Keratinocyte (primary cell): ENCODE measurements around the gene KCNN4.

Experiments used
- CTCF ChIP-seq, 3 experiments: IDR thresholded peaks in 1 of 3; conservative IDR thresholded peaks in 1 of 3; optimal IDR thresholded peaks in 1 of 3; 2 replicates in 2 of 3; 3 replicates in 1 of 3; pipeline versions ENCODE3 to v1.5.1; 2011; ENCODE audit warnings: low read length in 3 of 3, mild to moderate bottlenecking in 3 of 3, moderate library complexity in 2 of 3, control low read depth in 1 of 3, inconsistent platforms in 1 of 3; ENCODE audit not compliant: insufficient read depth in 2 of 3; ENCODE audit errors: extremely low read depth in 1 of 3
- EZH2 ChIP-seq: IDR thresholded peaks from one replicate; pipeline ENCODE4 v1.6.1; 2012; ENCODE audit warnings: inconsistent platforms, mild to moderate bottlenecking, low read length, moderate library complexity

DNA sequence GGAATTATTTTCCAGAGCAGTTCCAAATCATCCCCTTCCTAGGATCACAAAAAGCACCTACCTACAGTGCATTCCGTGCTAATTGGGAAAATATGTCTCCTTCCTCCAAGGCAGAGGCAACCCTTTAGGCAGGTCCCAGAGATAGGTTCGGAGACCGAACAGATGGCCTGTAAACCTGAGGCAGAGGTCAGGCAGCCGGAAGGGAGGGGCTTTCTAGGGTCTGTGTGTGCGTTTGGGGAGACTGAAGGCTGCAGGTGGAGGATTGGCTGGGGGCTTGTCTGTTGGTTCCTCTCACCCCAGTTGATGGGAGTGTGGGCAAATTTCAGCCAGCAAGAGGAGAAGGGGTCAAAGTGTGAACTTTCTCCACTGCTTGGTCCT lies 7.1 kb downstream of the KCNN4 start:
- TF ChIP-seq CTCF (optimal IDR thresholded peaks at IDR 0.05 in 1 of 3, IDR thresholded peaks at IDR 0.05 in 1 of 3, conservative IDR thresholded peaks at IDR 0.05 in 1 of 3; ENCODE audit: extremely low read depth in 1 of 3, insufficient read depth in 2 of 3, low read length in 3 of 3) (no peak), EZH2 (no peak)
